NCI-H2171 (cell line): Measurements from ENCODE around the gene MCTP1.

Experiments
- DNase-seq: peaks from one replicate; lab custom pipeline; 2025; lab: John Stamatoyannopoulos, UW

The MCTP1 gene

DNA sequence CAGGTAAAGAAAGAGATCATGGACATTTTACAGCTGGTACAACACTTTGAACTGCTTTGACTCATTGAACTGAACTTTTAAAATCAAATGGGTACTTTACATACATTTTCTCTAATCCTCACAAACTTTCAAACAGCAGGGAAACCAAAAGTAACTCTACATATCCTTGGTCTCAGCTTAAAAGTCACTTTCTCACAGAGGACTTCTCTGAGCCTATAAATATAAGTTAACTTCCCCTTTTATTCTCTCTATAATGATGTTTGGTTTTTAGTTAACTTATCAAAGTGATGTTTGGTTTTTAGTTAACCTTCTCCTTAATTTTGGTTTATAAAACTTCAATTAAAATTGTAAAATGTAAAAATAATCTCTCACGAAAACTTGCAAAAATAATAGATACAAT is 209.8 kb downstream of the MCTP1 start:
- no peak for DNase-seq

GRCh38 chr5:95072281-95072680 is 212.6 kb downstream of the MCTP1 start:
- no peak for DNase-seq

GRCh38 chr5:95070866-95071265 is 214.0 kb downstream of the MCTP1 start:
- no peak for DNase-seq

GRCh38 chr5:95070453-95070852 is 214.4 kb downstream of the MCTP1 start:
- DNase-seq, result no peak

- DNase-seq, result no peak
Observed at GRCh38 chr5:95069948-95070347, 214.9 kb downstream of the MCTP1 start.

GRCh38 chr5:95069021-95069420 is 215.9 kb downstream of the MCTP1 start:
- DNase-seq, result no peak

- DNase-seq, result no peak
Observed at GRCh38 chr5:95068289-95068910, 216.5 kb downstream of the MCTP1 start.

GRCh38 chr5:95066048-95066447 is 218.8 kb downstream of the MCTP1 start:
- DNase-seq, result no peak

- DNase-seq, result no peak
Observed at GRCh38 chr5:95063492-95063891, 221.4 kb downstream of the MCTP1 start.

DNA sequence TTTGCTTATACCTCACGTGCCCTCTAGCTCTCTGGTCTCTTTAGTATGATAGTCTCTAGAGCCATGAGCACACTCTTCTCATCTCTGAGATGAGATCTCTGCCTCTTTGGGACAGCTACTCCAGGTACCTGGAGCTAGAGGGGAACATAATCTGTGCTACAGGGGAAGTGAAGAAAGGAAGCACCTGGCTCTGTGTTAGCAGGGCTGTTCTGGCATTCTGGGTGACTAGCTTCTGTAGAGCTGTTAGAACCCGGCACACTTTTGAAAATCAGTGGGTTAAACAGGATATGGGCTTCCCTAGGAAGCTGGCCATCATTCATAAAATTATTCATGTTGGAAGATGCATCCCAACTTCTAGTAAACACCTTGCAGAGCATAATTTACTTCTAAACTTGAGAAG is 224.8 kb downstream of the MCTP1 start:
- no peak for DNase-seq

DNA sequence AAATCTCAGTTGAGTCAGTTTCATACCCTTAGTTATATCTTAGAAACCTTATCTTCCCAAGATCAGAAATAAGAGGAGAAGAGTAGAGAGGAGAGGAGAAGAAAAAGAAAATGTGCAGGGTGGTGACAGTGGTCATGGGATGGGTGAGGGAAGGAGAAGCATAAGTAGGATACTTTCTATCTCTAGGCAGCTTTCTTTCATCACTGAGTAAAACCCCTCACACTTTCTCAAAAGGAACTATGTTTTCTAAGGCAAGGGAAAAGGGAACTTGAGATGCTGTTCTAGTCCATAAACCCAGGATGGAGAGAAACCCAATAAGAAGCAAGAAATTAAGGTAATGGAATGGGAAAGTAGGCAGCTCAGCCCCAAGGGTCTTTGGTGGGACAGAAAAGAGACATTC is 225.3 kb downstream of the MCTP1 start:
- DNase-seq, result no peak

GRCh38 chr5:95057615-95058014 is 227.3 kb downstream of the MCTP1 start:
- no peak for DNase-seq

DNA sequence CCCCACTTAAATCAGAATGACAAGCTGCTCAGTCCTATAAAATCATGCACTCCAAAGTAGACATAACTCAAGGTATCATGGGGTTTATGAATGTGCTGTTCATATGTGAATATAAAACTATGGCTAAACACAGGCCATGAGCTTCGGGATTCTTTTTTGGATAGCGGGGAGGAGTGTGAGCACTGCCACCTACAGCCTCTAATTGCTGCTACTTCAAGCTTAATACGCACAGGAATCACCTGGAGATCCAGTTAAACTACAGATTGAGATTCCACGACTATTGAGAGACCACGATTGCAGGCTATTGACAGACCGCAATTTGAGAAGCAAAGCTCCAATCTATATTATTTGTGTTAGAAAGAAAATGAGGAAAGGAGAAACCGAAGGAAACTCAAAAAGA is 231.6 kb downstream of the MCTP1 start:
- no peak for DNase-seq

- no peak for DNase-seq
Observed at GRCh38 chr5:95050708-95051107, 234.2 kb downstream of the MCTP1 start.

DNA sequence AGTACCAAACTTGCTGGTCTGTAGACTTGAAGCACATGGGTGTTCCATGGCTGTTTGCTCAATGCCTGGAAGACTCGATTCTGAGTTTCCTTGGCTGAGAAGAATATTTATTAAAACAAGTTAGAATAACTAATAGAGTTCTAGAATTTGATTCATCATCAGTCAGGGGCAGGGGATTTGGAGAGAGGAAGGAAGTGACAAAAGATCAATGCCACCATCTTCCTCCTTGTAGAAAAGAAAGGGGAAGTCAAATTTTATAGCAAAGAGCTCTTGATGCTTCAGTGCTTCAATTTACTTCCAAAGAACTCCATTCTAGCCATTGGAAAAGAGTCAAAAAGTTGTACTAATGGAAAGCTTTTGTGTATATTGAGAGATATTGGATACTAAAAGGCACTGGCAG is 236.3 kb downstream of the MCTP1 start:
- no peak for DNase-seq

- DNase-seq, result no peak
Observed at GRCh38 chr5:95045181-95045965, 239.5 kb downstream of the MCTP1 start.

GRCh38 chr5:95044096-95044495 is 240.8 kb downstream of the MCTP1 start:
- no peak for DNase-seq

- DNase-seq, result no peak
Observed at GRCh38 chr5:95043648-95044047, 241.2 kb downstream of the MCTP1 start.

- no peak for DNase-seq
Observed at GRCh38 chr5:95043234-95043633, 241.7 kb downstream of the MCTP1 start.

DNA sequence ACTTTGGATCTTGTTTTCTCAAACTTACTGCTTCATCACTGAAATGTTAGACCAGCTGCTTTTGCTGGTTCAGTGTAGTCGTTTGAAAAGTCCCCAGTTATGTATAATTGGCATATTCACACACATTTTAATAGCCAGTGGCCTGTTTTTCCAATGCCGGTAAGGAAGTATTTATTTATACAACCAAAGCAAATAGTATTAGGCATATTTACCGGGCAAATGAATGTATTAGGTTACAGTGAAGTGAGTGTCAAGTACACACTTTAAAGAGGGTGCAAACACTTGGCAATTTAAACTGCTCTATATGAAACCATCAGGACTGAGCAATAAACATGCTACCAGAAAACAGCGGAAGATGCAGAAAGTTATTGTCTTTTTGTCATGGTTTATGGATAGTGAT is 242.9 kb downstream of the MCTP1 start:
- DNase-seq, result no peak

GRCh38 chr5:95035891-95036685 is 248.8 kb downstream of the MCTP1 start:
- no peak for DNase-seq

- no peak for DNase-seq
Observed at GRCh38 chr5:95032801-95033200, 252.1 kb downstream of the MCTP1 start.
